ENCODE results near the gene THRAP3.

THRAP3 gene

GRCh38 chr1:36327421-36328087 lies 103.3 kb downstream of the THRAP3 start:
- no peak for DNase-seq (ENCODE audit: low spot score)

- no peak for DNase-seq (ENCODE audit: low spot score)
Observed at GRCh38 chr1:36328088-36328480, 103.8 kb downstream of the THRAP3 start.

- DNase-seq (ENCODE audit: low spot score), result no peak
Observed at GRCh38 chr1:36328713-36329112, 104.5 kb downstream of the THRAP3 start.

GRCh38 chr1:36329817-36330216 lies 105.6 kb downstream of the THRAP3 start:
- no peak for DNase-seq (ENCODE audit: low spot score)

GRCh38 chr1:36330940-36331339 lies 106.7 kb downstream of the THRAP3 start:
- DNase-seq (ENCODE audit: low spot score), result no peak

GRCh38 chr1:36337830-36338229 lies 113.6 kb downstream of the THRAP3 start:
- DNase-seq (ENCODE audit: low spot score), result no peak

- DNase-seq (ENCODE audit: low spot score), result no peak
Observed at GRCh38 chr1:36339215-36339614, 115.0 kb downstream of the THRAP3 start.

GRCh38 chr1:36339615-36340014 lies 115.4 kb downstream of the THRAP3 start:
- no peak for DNase-seq (ENCODE audit: low spot score)

- no peak for DNase-seq (ENCODE audit: low spot score)
Observed at GRCh38 chr1:36341626-36342320, 117.5 kb downstream of the THRAP3 start.

- DNase-seq (ENCODE audit: low spot score), result peak; percentile 60
Observed at GRCh38 chr1:36342426-36343185, 118.4 kb downstream of the THRAP3 start.

GRCh38 chr1:36343651-36344394 lies 119.6 kb downstream of the THRAP3 start:
- no peak for DNase-seq (ENCODE audit: low spot score)

GRCh38 chr1:36344395-36344680 lies 120.1 kb downstream of the THRAP3 start:
- no peak for DNase-seq (ENCODE audit: low spot score)

- no peak for DNase-seq (ENCODE audit: low spot score)
Observed at GRCh38 chr1:36345353-36345752, 121.1 kb downstream of the THRAP3 start.

- DNase-seq (ENCODE audit: low spot score), result no peak
Observed at GRCh38 chr1:36346741-36347370, 122.6 kb downstream of the THRAP3 start.

- no peak for DNase-seq (ENCODE audit: low spot score)
Observed at GRCh38 chr1:36349241-36349671, 125.0 kb downstream of the THRAP3 start.

GRCh38 chr1:36349839-36350238 lies 125.6 kb downstream of the THRAP3 start:
- no peak for DNase-seq (ENCODE audit: low spot score)

GRCh38 chr1:36350659-36351226 lies 126.5 kb downstream of the THRAP3 start:
- DNase-seq (ENCODE audit: low spot score), result peak; percentile 57

GRCh38 chr1:36351227-36351977 lies 127.2 kb downstream of the THRAP3 start:
- no peak for DNase-seq (ENCODE audit: low spot score)

- no peak for DNase-seq (ENCODE audit: low spot score)
Observed at GRCh38 chr1:36352125-36352909, 128.1 kb downstream of the THRAP3 start.

Data from CD4-positive, alpha-beta T cell treated with Interleukin-2 at 100 ng/mL for 4 hours (primary cell).